GM23248 (cell line): Measurements from ENCODE around the gene DSE. TPM values are rescaled to one million over a fixed set of nuclear protein-coding genes. Genes with fewer than 3 reads are reported as not detected.
A peak's percentile ranks its signal among the peaks of the same experiment; 100 is the strongest.

Experiments used
- DNase-seq: peaks from one replicate; pipeline ENCODE4 v3.0.0-alpha.2; 2015
- H2AFZ ChIP-seq: fragments of 200-600 bp; sonication (generic); 2 replicates; pipeline ENCODE4 v1.6.1; 2016; ENCODE audit warnings: antibody characterized with exemption
- H3F3A ChIP-seq: fragments of 200-600 bp; sonication (generic); 2 replicates; pipeline ENCODE4 v1.6.1; 2016; ENCODE audit warnings: mild to moderate bottlenecking, antibody characterized with exemption, mixed run types; ENCODE audit not compliant: insufficient read depth
- H3K27ac ChIP-seq: fragments of 200-600 bp; sonication (generic); 2 replicates; pipeline ENCODE4 v1.5.1; 2016; ENCODE audit warnings: mild to moderate bottlenecking
- H3K27me3 ChIP-seq: fragments of 200-600 bp; sonication (generic); replicated peaks from 2 replicates; pipeline ENCODE4 v1.6.1; 2016; ENCODE audit warnings: mild to moderate bottlenecking; ENCODE audit not compliant: insufficient read depth
- H3K36me3 ChIP-seq: fragments of 200-600 bp; sonication (generic); 2 replicates; pipeline ENCODE4 v1.6.1; 2016; ENCODE audit warnings: low read depth, mild to moderate bottlenecking
- H3K4me1 ChIP-seq: fragments of 200-600 bp; sonication (generic); 2 replicates; pipeline ENCODE4 v1.6.1; 2016; ENCODE audit warnings: mild to moderate bottlenecking; ENCODE audit not compliant: insufficient read depth
- H3K4me2 ChIP-seq: fragments of 200-600 bp; sonication (generic); one replicate; pipeline ENCODE4 v1.6.1; 2016; ENCODE audit warnings: mild to moderate bottlenecking; ENCODE audit not compliant: unreplicated experiment
- H3K4me3 ChIP-seq: fragments of 200-600 bp; sonication (generic); 2 replicates; pipeline ENCODE4 v1.5.1; 2016; ENCODE audit warnings: mild to moderate bottlenecking
- H3K79me2 ChIP-seq: fragments of 200-600 bp; sonication (generic); 2 replicates; pipeline ENCODE4 v1.6.1; 2016; ENCODE audit warnings: mild to moderate bottlenecking; ENCODE audit not compliant: insufficient read depth
- H3K9ac ChIP-seq: fragments of 200-600 bp; sonication (generic); 2 replicates; pipeline ENCODE4 v1.6.1; 2016; ENCODE audit warnings: mild to moderate bottlenecking
- H3K9me2 ChIP-seq: fragments of 200-600 bp; sonication (generic); 2 replicates; pipeline ENCODE4 v1.6.1; 2016; ENCODE audit warnings: mixed run types, mild to moderate bottlenecking, moderate library complexity; ENCODE audit not compliant: insufficient read depth
- H3K9me3 ChIP-seq: fragments of 200-600 bp; sonication (generic); one replicate; pipeline ENCODE4 v1.6.1; 2017; ENCODE audit warnings: low read depth
- H4K20me1 ChIP-seq: fragments of 200-600 bp; sonication (generic); 2 replicates; pipeline ENCODE4 v1.6.0; 2016; ENCODE audit not compliant: insufficient read depth
- EZH2 ChIP-seq: fragments of 200-600 bp; sonication (generic); IDR thresholded peaks from 2 replicates; pipeline ENCODE4 v1.6.1; 2018; ENCODE audit warnings: antibody characterized with exemption, mild to moderate bottlenecking; ENCODE audit not compliant: insufficient read depth, poor library complexity, severe bottlenecking
- EZH2phosphoT487 ChIP-seq: fragments of 200-600 bp; sonication (generic); IDR thresholded peaks from 2 replicates; pipeline ENCODE4 v1.6.1; 2018; ENCODE audit warnings: antibody characterized with exemption, moderate library complexity, mild to moderate bottlenecking, low read depth; ENCODE audit not compliant: insufficient read depth
- WGBS, 2 experiments: methylation state at CpG; one replicate each; pipeline ENCODE4 v1.1.6; 2015 to 2017; ENCODE audit warnings: low lambda C conversion rate in 2 of 2, low coverage in 1 of 2; ENCODE audit errors: missing lambda C conversion rate in 2 of 2; 5-methylcytosine and 5-hydroxymethylcytosine counted together
- in situ Hi-C: fragments of 300-500 bp; cut with MboI; formaldehyde crosslinking; loops from 2 replicates; pipeline ENCODE4 v1.15.0; 2020
- polyA plus RNA-seq: library from polyadenylated mRNA; unstranded; fragments of >200 nt; fragmentation: Nextera tagmentation; extraction: Ambion mirVana; gene quantifications from 2 replicates; pipeline ENCODE4 v1.2.1, GENCODE V29; 2016
- total RNA-seq: library from RNA; depleted of rRNA; stranded (reverse); fragments of >200 nt; shearing (Covaris generic); gene quantifications from 2 replicates; pipeline ENCODE4 v1.2.3, GENCODE V29; 2014

Gene DSE
- total and polyA plus RNA-seq, 2 experiments from 2014 or later = 42.7 to 83.9 TPM

DNA sequence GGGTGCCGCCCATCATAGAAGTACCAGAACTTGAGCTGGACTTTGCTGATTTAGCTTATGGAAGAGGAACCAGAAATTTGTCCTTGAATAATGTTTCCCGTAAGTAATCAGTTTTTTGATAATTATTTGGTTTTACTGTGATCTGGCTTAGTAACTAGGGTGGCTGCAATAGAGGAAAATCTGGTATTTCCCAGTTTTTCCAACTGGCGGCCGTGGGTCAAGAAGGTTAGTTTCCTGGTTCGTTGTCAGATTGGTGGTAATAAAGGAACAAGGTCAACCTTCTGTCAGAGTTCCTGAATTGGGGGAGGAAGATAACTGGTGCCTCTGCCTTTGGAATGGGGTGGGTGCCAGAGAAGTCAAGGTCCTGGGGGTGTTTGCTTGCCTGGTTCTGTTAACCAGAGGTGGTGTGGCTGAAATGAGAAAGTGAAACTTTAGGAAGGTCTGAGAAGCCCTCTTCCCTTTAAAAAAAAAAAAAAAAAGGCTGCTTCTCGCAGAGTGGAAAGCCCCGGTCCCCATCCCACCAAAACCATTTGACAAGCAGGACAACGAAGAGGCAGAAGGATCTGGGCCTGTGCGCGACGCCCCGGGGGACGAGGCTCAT is 90.7 kb downstream of the DSE start, which contains the start of gene CALHM6:
CALHM6 (plus strand) TSS at position 45 of the 601 bp plus-strand sequence; CDS start at position 600, 555 bp downstream.
- 75 to 80% methylated on average over 13 of the region's 13 CpGs for WGBS, 2 experiments
- Histone ChIP-seq H2AFZ (peak within 1 kb of the TSS; percentile 77), H3K79me2 (no peaks in the 10 kb centered on the region), H3K27ac (no peak within 1 kb of the TSS), H3F3A (0 out of 2 replicates have a peak, but pooled peaks cover 6% of the 10 kb centered on the region), H3K9me2 (no peaks in the 10 kb centered on the region), H3K9ac (peak within 1 kb of the TSS; percentile 19; the same call in 1 of the 2 replicates), H3K4me1 (no peaks in the 10 kb centered on the region), H3K4me3 (peak within 1 kb of the TSS; percentile 68), H3K27me3 (peaks cover 17% of the 10 kb centered on the region; the same call in 1 of the 2 replicates), H3K36me3 (no peaks in the 10 kb centered on the region), H3K4me2 (peak within 1 kb of the TSS; percentile 70), H4K20me1 (no peaks in the 10 kb centered on the region), H3K9me3 (no peaks in the 10 kb centered on the region)
- in situ Hi-C loops = no loop called here
- TF ChIP-seq EZH2phosphoT487 (no peak), EZH2 (no peak)
- DNase-seq = no peak

DNA sequence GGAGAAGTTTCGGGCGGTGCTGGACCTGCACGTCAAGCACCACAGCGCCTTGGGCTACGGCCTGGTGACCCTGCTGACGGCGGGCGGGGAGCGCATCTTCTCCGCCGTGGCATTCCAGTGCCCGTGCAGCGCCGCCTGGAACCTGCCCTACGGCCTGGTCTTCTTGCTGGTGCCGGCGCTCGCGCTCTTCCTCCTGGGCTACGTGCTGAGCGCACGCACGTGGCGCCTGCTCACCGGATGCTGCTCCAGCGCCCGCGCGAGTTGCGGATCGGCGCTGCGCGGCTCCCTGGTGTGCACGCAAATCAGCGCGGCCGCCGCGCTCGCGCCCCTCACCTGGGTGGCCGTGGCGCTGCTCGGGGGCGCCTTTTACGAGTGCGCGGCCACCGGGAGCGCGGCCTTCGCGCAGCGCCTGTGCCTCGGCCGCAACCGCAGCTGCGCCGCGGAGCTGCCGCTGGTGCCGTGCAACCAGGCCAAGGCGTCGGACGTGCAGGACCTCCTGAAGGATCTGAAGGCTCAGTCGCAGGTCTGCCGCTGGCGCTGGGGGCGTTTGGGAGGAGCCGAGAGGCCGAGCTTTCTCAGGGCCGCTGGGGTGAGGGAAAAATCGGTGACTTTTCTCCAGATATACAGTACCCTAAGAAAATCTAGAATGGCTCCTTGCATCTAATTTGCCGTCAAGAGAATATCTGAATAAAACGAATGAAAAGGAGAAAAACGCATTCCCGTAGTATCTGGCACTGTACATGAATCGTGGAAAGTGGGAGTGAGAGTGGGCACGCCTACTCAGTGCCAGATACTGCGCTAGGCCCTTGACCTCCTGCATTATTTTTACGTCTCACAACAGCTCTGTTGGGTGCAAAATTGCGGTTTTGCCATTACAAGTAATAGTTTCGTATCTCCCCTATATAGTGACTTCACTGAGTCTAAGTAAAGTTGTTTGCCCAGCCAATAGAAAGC is 91.5 kb downstream of the DSE start:
- TF ChIP-seq EZH2phosphoT487 (no peak), EZH2 (no peak)
- DNase-seq = peak; percentile 76
- no peaks in the 10 kb centered on the region for H3K4me1 ChIP-seq
- no peak overlapping the region for H3K27ac ChIP-seq
- in situ Hi-C loops = no loop called here
- H3K27me3 ChIP-seq = peaks cover 17% of the 10 kb centered on the region; the same call in 1 of the 2 replicates
- peak overlapping the region; percentile 19; the same call in 1 of the 2 replicates for H3K9ac ChIP-seq
- no peaks in the 10 kb centered on the region for H4K20me1 ChIP-seq
- WGBS, 2 experiments = 12 to 18% methylated on average over 50 to 84 of the region's 84 CpGs
- peak overlapping the region; percentile 77 for H2AFZ ChIP-seq
- no peaks in the 10 kb centered on the region for H3K9me3 ChIP-seq
- no peaks in the 10 kb centered on the region for H3K79me2 ChIP-seq
- H3F3A ChIP-seq = 0 out of 2 replicates have a peak, but pooled peaks cover 6% of the 10 kb centered on the region
- H3K36me3 ChIP-seq = no peaks in the 10 kb centered on the region
- peak overlapping the region; percentile 70 for H3K4me2 ChIP-seq
- no peaks in the 10 kb centered on the region for H3K9me2 ChIP-seq
- H3K4me3 ChIP-seq = peak overlapping the region; percentile 68

DNA sequence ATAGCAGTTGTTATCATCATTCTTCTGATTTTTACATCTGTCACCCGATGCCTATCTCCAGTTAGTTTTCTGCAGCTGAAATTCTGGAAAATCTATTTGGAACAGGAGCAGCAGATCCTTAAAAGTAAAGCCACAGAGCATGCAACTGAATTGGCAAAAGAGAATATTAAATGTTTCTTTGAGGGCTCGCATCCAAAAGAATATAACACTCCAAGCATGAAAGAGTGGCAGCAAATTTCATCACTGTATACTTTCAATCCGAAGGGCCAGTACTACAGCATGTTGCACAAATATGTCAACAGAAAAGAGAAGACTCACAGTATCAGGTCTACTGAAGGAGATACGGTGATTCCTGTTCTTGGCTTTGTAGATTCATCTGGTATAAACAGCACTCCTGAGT is 92.6 kb downstream of the DSE start:
- no peak for DNase-seq
- Histone ChIP-seq H3K9me2 (no peaks in the 10 kb centered on the region), H3K79me2 (no peaks in the 10 kb centered on the region), H3K4me2 (no peak overlapping the region), H3K36me3 (no peaks in the 10 kb centered on the region), H4K20me1 (no peaks in the 10 kb centered on the region), H3K9me3 (no peaks in the 10 kb centered on the region), H3K27me3 (peaks cover 17% of the 10 kb centered on the region; the same call in 1 of the 2 replicates), H2AFZ (no peak overlapping the region), H3K9ac (no peak overlapping the region), H3K27ac (no peak overlapping the region), H3K4me3 (no peak overlapping the region), H3K4me1 (no peaks in the 10 kb centered on the region), H3F3A (0 out of 2 replicates have a peak, but pooled peaks cover 6% of the 10 kb centered on the region)
- TF ChIP-seq EZH2 (no peak), EZH2phosphoT487 (no peak)
- in situ Hi-C loops = no loop called here
- WGBS, 2 experiments = 87 to 92% methylated on average over 4 of the region's 4 CpGs

DNA sequence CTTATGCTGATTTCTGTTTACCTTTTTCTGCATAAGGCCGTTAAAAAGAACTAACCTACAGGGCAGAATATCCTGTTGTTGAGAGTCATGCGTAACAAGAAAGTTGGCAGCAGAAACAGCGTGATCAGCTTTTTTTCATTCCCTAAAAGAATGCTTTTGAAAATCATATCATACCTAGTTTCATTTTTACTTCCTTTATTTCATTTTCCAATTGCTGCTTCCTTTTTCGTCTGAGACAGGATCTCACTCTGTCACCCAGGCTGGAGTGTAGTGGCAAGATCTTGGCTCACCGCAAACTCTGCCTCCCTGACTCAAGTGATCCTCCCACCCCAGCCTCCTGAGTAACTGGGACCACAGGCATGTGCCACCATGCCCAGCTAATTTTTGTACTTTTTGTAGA is 94.5 kb downstream of the DSE start:
- no peaks in the 10 kb centered on the region for H3K9me3 ChIP-seq
- H3K36me3 ChIP-seq = no peaks in the 10 kb centered on the region
- in situ Hi-C loops = no loop called here
- peaks cover 17% of the 10 kb centered on the region; the same call in 1 of the 2 replicates for H3K27me3 ChIP-seq
- H3K9me2 ChIP-seq = no peaks in the 10 kb centered on the region
- no peak for DNase-seq
- 0 out of 2 replicates have a peak, but pooled peaks cover 6% of the 10 kb centered on the region for H3F3A ChIP-seq
- no peak overlapping the region for H3K9ac ChIP-seq
- no peak overlapping the region for H2AFZ ChIP-seq
- no peak overlapping the region for H3K27ac ChIP-seq
- no peak overlapping the region for H3K4me2 ChIP-seq
- H3K4me1 ChIP-seq = no peaks in the 10 kb centered on the region
- no peaks in the 10 kb centered on the region for H3K79me2 ChIP-seq
- H4K20me1 ChIP-seq = no peaks in the 10 kb centered on the region
- H3K4me3 ChIP-seq = no peak overlapping the region
- no peak for TF ChIP-seq EZH2phosphoT487
- TF ChIP-seq EZH2 = no peak
- 95 to 98% methylated on average over 5 of the region's 5 CpGs for WGBS, 2 experiments
